ENCODE data around the gene P3H1.
"Not testable (repeated sequence)": the region's sequence is repeated elsewhere in the genome, so short reads cannot be mapped to it uniquely, and the experiment has no call there.

GRCh38 chr1:42722403-42722802 is 44.4 kb downstream of the P3H1 start:
- not testable (repeated sequence) for TF ChIP-seq CTCF, POLR2A (IDR thresholded peaks at IDR 0.05)

Measured in uterus (tissue), 2 donors.